Right renal pelvis (tissue), 4 donors: ENCODE results near the gene SMIM24. TPM values are rescaled to one million over a fixed set of nuclear protein-coding genes. Genes with fewer than 3 reads are reported as not detected.
"Not testable (repeated sequence)": the region's sequence is repeated elsewhere in the genome, so short reads cannot be mapped to it uniquely, and the experiment has no call there.

Source experiments
- DNase-seq, 4 donors: peaks; one replicate each; pipeline ENCODE4 v3.0.0-alpha.2; 2013; ENCODE audit warnings: low read depth in 4 of 4, low spot score in 3 of 4, missing footprints in 1 of 4
- polyA plus RNA-seq, 4 donors: library from polyadenylated mRNA; unstranded; fragments of 120-200 nt; gene quantifications; one replicate each; pipeline ENCODE4 v1.2.1, GENCODE V29; 2013; ENCODE audit not compliant: insufficient read length in 4 of 4

SMIM24 gene
- polyA plus RNA-seq, 4 donors = 466 to 589 (median 547) TPM

DNA sequence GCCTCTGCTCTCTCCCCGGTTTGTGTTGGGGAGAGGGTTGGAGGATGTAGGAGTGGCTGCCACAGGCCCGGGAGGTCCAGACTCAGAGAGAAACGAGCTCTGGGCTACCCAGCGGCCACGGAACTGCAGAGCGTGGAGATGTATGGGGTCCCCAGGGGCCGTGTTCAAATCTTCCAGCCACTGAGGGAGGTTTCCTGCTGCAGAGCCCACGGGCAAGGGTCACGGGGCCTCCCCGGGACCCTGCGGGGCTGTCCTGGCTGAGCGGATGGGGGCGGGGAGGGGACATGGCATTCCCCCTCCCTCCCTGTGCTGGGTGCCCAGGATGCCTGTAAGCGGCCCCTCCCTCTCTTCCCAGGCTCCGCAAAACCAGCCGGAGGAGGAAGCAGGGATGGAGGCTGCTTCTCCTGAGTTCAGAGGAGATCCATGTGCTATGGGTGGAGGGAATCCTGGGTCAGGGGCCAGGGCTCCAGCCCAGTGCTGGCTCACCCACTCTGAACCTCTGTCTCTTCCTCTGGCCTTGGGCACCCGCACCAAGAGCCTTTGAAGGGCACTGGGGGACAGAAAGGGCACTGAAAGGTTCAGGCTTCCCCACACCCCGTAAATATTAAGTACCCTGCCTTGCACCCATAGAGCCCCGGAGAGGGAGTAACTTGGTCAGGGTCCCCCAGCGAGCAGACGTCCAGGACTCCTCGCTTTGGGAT, 22.6 kb downstream of the SMIM24 start:
- no peak for DNase-seq

DNA sequence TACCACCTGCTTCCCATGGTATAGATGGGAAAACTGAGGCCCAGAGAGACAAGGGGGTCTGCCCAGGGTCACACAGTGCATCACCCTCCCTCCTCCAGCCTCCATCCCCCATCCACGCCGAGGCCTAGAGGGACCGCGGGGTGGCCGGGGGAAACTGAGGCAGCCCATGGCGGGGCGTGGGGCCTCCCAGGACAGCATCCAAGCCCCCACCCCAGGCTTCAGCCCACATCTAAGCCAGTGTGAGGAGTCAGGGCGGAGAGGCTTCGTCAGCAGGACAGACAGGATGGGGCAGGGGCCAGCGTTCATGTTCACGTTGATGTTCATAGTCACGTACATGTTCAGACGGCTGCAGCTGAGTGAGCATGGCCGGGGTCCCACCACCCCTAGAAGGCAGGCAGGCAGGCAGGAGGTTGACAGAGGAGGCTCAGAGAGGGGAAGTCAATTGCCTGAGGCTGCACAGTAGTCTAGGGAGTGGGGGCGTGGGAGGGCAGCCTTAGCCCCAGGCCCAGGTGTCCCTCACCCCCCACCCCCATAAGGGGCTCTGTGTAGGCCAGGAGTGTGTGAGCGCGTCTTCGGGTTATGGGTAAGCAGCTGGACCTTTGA, 23.3 kb downstream of the SMIM24 start:
- no peak for DNase-seq

DNA sequence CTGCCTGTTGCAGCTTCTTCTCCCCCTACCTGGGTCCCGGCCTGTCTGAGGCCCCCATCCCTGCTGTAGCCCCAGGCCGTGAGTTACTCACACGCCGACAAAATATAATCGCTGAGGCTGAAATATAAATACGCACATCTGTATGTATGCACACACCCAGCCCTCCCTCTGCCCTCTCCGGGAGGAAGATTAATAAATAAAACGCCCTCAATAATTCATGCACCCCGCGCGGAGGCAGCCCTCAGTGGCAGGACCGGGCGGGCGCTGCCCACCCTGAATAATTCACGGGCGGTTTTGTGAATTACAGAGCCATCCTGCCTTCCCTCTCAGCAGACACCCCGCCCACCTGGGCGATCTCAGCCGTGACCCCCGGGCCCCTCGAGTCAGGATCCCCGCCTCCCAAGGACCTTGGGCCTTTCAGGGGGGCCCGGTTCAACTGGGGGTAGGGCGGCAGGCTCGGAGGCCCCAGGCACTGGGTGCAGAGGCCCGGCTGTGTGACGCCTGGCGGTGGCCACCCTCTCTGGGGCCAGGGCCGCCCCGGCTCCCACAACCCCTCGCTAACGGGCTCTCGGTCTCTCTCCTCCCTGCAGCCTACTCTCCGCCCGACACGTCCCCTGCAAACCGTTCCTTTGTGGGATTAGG, 24.2 kb downstream of the SMIM24 start:
- DNase-seq = no peak

DNA sequence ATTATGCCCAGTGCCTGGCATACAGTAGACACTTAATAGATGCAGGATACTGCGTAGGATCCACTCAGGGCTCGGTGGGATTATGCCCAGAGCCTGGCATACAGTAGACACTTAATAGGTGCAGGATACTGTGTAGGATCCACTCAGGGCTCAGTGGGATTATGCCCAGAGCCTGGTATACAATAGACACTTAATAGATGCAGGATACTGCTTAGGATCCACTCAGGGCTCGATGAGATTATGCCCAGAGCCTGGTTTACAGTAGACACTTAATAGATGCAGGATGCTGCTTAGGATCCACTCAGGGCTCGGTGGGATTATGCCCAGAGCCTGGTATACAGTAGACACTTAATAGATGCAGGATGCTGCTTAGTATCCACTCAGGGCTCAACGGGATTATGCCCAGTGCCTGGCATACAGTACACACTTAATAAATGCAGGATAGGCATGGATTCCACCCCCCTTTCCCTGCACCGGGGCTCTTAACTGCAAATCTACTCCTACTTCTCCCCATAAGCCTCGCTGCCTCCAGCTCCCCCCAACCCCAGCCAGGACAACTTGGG, 24.9 kb downstream of the SMIM24 start:
- DNase-seq = no peak

DNA sequence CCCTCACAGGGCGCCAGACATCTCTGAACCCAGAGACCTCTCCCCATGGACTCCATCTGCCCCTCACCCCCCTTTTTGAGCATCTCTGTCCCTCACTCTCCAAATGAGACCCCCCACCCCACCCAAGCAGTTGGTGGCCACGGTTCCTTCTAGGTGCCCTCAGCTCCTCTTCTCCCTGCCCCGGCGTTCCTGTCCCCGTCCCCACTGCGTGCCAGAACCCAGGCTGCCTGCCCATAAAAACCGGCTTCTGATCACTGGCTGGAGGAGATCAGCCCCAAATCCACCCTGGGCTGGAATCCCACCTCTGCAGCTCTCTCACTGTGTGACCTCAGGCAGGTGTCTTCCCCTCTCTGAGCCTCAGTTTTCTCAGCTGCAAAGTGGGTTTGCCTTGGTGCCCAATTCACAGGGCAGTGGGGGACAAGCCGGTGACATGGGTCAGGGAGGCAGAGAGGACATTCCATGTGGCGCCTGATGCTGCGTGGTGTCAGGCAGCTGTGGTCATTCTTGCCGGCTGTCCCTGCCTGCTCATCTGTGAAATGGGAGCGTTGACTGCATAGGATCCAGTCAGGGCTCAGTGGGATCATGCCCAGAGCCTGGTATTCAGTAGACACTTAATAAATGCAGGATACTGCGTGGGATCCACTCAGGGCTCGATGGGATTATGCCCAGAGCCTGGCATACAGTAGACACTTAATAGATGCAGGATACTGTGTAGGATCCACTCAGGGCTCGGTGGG, 25.5 kb downstream of the SMIM24 start:
- DNase-seq = no peak

DNA sequence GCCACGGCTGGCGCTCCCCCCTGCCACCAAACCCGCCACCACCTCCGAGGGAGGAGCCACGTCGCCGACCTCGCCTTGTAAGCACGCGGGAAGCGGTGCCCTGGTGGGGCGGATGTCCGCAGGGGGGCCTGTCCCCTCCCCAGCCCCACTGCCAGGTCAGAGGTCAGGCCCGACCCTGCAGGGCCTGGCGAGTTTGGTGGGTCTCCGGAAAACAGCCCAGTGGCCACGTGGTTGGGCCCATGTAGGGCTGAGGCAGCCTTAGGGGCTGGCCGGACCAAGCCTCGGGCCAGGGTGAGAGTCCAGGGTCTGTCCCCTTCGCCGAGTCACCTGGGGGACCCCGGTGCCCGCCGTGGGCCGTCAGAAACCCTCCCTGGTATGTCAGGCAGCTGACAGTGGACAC, 26.5 kb downstream of the SMIM24 start:
- no peak for DNase-seq

DNA sequence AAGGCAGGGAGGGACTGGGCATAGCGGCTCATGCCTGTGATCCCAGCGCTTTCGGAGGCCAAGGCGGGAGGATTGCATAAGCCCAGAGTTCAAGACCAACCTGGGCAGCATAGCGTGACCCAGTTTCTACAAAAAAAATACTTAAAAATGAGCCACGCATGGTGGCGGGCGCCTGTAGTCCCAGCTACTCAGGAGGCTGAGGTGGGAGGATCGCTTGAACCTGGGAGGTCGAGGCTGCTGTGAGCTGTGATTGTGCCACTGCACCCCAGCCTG, 27.4 kb downstream of the SMIM24 start:
- DNase-seq = not testable (repeated sequence)

DNA sequence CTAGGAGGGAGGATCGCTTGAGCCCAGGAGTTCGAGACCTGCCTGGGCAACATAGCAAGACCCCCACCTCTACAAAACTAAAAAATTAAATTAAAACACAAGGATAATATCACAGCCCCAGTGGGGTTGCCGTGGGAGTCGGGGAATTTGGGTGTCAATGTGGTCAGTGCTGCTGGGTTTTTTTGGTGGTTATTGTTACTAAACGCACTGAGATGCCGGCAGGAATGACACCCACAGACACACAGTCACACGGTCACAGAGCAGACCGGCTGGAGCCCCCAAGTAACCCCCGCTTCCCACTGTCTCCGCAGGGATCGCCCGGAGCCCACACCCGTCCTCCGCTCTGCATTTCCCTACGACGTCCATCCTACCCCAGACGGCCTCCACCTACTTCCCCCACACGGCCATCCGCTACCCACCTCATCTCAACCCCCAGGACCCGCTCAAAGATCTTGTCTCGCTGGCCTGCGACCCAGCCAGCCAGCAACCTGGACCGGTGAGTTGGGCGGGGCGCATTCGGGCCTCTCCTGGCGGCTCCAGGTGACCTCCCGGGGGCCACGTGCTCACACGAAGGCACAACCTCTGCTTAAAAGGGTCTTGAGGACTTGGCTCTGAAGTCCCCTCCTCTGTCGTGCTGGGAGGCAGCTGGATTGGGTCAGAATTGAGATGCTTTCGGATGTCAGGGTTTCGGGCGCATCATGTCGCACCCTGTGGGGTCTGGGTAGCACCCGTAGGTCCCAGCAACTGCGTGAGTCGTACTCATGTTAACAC, 28.0 kb downstream of the SMIM24 start:
- no peak for DNase-seq

DNA sequence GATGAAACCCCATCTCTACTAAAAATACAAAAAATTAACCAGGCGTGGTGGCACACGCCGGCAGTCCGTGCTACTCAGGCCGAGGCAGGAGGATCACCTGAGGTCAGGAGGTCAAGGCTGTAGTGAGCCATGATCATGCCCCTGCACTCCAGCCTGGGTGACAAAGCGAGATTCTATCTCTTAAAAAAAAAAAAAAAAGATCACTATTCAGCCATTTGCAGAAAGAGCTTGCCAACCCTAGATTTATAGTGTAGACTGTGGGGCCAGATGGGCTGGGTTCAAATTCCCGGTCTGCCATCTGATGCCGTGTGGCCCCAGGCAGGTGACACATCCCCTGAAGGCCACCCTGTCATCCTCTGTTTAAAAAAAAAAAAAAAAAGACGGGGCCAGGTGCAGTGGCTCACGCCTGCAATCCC, 28.9 kb downstream of the SMIM24 start:
- DNase-seq = no peak

DNA sequence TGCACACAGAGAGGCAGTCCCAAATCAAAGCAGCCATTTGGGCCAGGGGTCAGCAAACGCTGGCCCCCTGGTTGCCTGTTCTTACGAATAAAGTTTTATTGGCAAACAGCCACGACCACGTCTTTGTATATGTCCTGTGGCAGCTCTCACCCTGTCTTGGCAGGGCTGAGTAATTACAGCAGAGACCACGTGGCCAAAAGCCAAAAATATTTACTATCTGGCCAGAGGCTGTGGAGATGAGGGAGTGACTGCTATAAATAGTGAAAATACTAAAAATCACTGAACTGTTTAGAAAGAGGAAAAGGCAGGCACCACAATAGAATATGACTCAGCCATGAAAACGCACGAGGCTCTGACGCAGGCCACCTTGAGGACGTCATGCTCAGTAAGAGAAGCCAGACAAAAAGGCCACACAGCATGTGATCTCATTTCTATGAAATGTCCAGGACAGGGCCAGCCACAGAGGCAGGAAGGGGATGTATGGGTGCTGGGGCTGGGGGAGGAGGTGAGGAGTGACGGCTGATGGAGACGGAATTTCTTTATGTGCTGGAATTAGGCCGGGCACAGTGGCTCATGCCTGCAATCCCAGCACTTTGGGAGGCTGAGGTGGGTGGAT, 29.4 kb downstream of the SMIM24 start:
- no peak for DNase-seq

DNA sequence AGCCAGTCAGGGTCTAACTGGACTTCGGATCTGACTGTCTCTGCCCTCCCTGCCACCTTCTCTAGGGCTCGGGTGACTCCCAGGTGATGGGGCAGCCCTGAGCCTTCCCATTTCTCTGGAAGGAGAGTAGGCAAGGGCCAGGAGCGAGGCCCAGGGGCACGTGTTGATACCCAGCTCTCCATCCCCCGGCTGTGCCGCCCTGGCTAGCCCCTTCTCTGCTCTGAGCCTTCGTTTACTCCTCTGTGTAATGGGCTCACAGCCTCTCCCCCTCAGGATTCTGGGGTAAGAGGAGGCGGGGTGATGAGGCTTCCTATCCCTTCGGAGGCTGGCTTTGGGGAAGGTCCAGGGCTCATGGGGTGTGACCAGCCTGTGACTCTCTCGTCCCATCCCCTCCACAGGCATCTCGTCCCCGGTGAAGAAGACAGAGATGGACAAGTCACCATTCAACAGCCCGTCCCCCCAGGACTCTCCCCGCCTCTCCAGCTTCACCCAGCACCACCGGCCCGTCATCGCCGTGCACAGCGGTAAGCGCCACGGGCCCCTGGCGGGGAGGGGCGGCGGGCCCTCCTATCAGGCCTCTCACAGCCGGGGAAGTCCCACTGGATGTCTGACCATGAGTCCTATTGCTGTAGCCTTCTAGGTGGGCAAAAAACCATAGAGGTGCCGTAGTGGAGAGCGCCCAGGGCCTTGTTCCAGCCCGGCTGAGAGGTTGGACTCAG, 31.6 kb downstream of the SMIM24 start:
- no peak for DNase-seq

DNA sequence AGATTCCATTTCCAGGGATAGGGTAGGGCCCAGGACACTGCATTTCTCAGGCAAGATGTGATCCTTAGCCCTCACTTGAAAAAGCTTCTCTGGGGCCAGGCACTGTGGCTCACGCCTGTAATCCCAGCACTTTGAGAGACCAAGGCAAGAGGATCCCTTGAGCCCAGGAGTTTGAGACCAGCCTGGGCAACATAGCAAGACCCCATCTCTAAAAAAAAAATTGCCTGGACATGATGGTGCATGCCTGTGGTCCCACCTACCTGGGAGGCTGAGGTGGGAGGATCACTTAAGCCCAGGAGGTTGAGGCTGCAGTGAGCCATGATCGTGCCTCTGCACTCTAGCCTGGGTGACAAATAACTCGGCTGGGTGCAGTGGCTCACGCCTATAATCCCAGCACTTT, 33.7 kb downstream of the SMIM24 start:
- DNase-seq = not testable (repeated sequence)

DNA sequence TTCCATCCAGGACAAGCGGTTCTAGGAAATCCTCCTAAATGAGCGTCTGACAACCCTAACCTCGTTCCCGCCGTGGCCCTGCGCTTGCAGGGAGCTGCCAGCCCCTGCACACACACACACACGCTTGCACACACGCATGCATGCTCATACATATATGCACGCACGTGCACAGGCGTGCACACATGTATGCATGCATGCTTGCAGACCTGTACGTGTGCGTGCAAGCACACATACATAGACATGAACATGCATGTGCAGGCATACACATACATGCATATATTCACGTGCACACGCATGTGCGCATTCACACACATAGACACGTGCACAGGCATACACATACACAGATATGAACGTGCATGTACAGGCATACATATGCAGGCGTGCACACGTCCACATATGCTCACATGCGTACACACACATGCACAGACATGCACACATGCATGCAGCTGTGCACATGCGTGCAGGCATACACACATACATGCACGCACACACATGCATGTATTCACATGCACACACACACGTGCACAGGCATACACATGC, 35.6 kb downstream of the SMIM24 start:
- no peak for DNase-seq

DNA sequence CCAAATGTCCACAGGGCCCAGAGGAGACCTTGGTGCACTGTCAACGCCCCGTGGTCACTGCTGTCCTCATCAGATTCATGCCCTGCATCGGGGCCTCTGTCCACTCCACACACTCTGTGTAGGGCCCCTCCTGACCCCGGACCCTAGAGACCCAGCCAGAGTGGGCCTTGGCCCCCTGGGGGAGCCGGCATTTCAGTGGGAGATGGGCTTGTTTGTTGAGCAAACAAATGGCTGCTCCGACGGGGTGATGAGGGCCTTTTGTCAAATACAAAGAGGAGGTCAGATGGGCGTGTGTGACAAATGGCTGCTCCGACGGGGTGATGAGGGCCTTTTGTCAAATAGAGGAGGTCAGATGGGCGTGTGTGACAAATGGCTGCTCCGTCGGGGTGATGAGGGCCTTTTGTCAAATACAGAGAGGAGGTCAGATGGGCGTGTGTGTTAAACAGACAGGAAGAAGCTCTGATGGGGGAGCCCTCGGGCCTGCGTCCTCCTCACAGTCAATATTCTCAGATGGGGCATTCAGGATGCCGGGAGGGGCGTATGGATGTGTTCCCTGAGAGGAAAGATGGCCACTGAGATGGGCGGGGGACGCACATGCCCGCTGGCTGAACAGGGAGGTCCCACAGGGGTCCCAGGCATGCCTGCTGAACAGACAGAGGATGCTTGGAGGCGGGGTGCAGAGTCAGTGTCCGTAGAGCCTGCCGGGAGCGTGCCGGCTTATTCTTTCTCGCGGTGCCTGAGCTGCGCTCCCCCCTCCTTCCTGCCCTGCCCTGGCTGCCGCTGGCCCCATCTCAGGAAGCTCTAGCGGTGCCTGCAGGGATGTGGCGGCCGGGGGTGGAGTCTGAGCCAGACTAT, 36.3 kb downstream of the SMIM24 start:
- no peak for DNase-seq

DNA sequence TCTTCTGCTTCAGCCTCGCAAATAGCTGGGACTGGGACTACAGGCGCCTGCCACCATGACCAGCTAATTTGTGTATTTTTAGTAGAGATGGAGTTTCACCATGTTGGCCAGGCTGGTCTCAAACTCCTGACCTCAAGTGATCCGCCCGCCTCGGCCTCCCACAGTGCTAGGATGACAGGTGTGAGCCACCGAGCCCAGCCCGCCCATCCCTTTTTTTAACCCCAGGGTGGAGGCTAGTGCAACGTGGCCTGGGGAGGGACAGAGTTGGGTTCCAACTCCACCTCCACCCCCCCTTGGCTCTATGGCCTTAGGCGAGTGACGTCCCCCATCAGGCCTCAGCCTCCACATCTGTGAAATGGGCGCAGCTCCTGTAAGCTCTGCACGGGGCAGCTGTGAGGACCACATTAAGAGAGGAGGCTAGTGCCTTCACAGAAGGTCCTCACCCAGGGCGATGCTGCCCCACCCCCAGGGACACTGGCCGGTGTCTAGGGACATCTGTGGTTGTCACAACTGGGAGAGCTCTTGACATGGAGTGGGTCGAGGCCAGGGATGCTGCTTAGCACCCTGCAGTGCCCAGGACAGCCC, 37.7 kb downstream of the SMIM24 start:
- no peak for DNase-seq

DNA sequence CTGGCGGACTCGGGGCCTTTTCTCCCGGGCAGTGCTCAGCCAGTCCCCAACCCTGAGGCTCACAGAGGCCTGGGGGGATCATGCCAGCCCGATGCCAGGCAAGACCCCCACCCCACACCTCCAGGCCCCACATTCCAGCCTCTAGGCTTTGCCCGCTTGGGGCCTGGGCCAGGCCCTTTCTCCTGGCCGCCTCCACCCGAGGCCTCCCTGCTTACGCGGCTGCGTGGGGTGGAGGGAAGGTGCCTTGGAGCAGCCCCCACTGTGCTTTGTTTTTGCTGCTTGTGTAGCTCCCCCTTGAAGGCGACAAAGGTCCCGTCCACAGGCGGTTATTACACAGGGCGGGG, 38.4 kb downstream of the SMIM24 start:
- DNase-seq = no peak

DNA sequence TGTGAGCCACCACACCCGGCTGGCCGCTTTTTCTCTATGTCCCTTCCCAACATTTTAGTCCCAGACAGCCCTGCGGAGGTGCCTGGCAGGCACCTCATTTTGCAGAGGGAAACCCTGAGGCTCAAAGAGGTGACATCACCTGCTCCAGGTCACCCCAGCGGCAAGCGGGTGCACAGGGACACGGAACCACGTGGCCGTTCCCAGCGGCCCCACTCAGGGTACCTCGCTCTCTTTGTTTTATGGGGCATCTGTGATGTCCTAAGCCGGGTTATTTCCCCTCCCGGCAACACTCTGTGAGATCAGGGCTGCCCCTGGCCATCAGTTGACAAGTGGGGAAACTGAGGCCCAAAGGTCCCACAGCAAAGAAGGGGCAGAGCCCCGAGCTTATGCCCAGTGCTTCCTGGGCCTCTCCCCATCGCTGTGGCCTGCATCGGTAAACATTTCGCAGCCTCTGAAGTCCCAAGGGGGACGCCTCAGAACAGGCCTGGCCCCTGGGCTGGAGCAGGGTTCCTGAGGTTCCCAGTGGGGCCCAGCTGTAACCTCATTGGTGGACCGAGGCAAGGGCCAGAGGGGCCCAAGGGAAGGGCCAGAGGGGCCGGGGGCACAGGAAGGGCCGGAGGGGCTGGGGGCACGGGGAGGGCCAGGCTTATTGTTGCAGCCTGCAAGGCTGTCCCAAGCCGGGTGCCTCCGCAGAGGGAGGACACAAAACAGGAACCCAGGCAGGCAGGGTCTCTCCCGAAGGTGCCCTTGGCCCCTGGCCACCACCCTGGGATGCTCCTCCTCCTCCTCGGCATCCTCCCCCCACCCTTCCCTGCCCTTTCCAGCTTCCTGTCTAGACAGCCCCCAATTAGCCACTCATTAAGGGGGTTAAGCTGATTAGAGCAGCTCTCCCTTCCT, 39.0 kb downstream of the SMIM24 start:
- DNase-seq = no peak
